ENCODE results near the gene GRIA2. TPM values are rescaled to one million over a fixed set of nuclear protein-coding genes. Genes with fewer than 3 reads are reported as not detected.
"Not testable (repeated sequence)": the region's sequence is repeated elsewhere in the genome, so short reads cannot be mapped to it uniquely, and the experiment has no call there.

GRIA2 gene
- total RNA-seq, 2 experiments from 2014 or later = not detected

DNA sequence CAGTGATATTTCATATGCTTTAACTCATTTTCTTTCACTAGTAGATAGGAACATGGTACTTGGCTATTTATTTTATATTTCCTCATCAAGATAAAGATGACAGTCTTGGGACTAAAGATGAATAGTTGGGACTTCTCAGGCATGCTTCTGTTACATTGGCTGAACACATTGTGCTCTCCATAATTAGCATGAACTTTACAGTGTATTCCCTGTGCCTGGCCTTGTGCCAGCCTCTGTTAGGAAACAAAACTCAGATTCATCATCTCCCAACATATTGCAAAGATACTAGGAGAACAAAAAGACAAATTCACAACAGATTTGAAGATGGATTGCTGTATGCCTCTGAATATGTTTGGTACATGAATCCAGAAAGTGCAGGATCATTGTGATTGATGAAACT is 26.4 kb downstream of the GRIA2 start:
- CTCF ChIA-PET = no interaction called here
- DNase-seq (no peak), ATAC-seq (no peak)
- Mint-ChIP-seq H3K27ac (no peak overlapping the region), H3K27me3 (no peaks in the 10 kb centered on the region), H3K4me3 (no peak overlapping the region), H3K36me3 (ENCODE audit: low read depth) (no peaks in the 10 kb centered on the region), H3K4me1 (ENCODE audit: low read depth) (no peaks in the 10 kb centered on the region), H3K9me3 (no peaks in the 10 kb centered on the region)
- POLR2A ChIA-PET = no interaction called here
- TF ChIP-seq, protein P1, sequence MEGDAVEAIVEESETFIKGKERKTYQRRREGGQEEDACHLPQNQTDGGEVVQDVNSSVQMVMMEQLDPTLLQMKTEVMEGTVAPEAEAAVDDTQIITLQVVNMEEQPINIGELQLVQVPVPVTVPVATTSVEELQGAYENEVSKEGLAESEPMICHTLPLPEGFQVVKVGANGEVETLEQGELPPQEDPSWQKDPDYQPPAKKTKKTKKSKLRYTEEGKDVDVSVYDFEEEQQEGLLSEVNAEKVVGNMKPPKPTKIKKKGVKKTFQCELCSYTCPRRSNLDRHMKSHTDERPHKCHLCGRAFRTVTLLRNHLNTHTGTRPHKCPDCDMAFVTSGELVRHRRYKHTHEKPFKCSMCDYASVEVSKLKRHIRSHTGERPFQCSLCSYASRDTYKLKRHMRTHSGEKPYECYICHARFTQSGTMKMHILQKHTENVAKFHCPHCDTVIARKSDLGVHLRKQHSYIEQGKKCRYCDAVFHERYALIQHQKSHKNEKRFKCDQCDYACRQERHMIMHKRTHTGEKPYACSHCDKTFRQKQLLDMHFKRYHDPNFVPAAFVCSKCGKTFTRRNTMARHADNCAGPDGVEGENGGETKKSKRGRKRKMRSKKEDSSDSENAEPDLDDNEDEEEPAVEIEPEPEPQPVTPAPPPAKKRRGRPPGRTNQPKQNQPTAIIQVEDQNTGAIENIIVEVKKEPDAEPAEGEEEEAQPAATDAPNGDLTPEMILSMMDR (IDR thresholded peaks at IDR 0.05) = no peak
- intact Hi-C loops (cut with micrococcal nuclease) = no loop called here

DNA sequence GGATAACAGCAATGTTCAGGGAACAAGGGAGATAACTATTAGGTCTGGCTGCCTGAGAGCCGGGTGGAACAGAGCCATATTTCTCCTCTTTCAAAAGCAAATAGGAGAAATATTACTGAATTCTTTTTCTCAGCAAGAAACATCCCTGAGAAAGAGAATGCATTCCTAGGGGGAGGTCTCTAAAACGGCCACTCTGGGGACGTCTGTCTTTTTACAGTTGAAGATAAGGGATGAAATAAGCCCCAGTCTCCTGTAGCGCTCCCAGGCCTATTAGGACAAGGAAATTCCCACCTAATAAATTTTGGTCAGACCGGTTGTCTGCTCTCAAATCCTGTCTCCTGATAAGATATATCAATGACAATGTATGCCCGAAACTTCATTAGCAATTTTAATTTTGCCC is 37.6 kb downstream of the GRIA2 start:
- H3K27me3 Mint-ChIP-seq; DNase-seq; H3K36me3 Mint-ChIP-seq (ENCODE audit: low read depth); POLR2A ChIA-PET; ATAC-seq; CTCF ChIA-PET; H3K4me3 Mint-ChIP-seq; H3K27ac Mint-ChIP-seq; intact Hi-C loops (cut with micrococcal nuclease); H3K4me1 Mint-ChIP-seq (ENCODE audit: low read depth): not testable (repeated sequence)
- peaks cover 19% of the 10 kb centered on the region for H3K9me3 Mint-ChIP-seq

DNA sequence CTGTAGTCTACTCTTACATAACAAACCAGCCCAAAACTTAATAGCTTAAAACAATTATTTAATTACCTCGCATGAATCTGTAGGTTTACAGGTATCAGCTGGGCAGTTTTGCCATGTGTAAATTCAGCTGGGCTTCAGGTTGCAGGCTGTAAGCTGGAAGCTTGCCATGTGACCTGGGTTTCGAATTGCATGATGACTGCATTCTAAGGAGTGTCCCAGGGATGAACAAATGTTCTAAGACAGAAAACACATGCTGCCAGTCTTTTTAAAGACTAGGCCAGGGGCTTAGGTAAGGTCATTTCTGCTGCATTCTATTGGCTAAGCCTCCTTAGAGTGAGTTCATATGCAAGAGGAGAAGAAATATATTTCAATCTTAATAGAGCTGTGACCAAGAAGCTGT is 44.8 kb downstream of the GRIA2 start:
- ChIA-PET POLR2A (no interaction called here), CTCF (no interaction called here)
- Mint-ChIP-seq H3K36me3 (ENCODE audit: low read depth) (no peaks in the 10 kb centered on the region), H3K27ac (no peak overlapping the region), H3K9me3 (peaks cover 6% of the 10 kb centered on the region), H3K4me3 (no peak overlapping the region), H3K27me3 (no peaks in the 10 kb centered on the region), H3K4me1 (ENCODE audit: low read depth) (no peaks in the 10 kb centered on the region)
- TF ChIP-seq, protein P1 (IDR thresholded peaks at IDR 0.05) = no peak
- no peak for ATAC-seq
- DNase-seq = no peak
- intact Hi-C loops (cut with micrococcal nuclease) = no loop called here

DNA sequence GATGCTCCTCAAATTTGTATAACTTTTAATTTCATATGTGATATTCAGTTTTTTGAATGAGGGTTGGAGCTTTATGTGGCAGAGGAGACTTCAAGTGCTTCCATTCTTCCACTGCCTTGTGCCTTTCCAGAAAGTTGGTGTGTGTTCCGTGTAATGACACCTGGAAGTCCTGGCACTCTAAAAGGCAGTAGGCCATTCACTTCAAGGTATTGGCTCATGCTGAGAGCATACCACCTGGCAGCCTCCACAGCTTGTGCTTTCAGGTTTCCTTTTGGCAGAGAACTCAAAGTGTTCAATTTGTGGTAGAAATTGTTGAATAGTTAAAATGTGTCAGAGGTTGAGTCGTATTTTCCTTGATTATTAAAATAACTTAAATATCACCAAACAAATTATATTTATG is 49.6 kb downstream of the GRIA2 start:
- intact Hi-C loops (cut with micrococcal nuclease) = no loop called here
- POLR2A ChIA-PET = no interaction called here
- TF ChIP-seq, protein P1 (IDR thresholded peaks at IDR 0.05) = no peak
- Mint-ChIP-seq H3K36me3 (ENCODE audit: low read depth) (no peaks in the 10 kb centered on the region), H3K9me3 (peaks cover 16% of the 10 kb centered on the region), H3K27me3 (no peaks in the 10 kb centered on the region), H3K4me1 (ENCODE audit: low read depth) (no peaks in the 10 kb centered on the region), H3K27ac (no peak overlapping the region), H3K4me3 (no peak overlapping the region)
- CTCF ChIA-PET = no interaction called here
- DNase-seq (no peak), ATAC-seq (no peak)

DNA sequence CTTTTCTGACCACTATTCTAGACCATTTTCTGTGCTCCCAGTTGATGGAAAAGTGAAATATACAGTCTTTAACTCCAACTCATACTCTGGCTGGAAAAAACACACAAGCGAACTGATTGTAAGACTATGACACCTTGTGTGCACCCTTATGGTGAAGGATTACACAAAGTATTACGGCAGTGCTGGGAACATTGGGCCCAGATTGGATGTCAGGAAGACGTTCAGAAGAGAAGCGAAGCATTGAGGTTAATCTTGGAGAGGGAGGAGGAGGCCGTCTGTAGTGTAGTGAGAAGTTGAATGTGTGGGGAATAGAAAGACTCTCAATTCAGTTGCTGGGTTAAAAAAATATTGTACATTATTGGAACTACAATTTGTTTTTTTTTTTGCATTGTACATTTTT is 50.0 kb downstream of the GRIA2 start:
- no peak overlapping the region for H3K4me3 Mint-ChIP-seq
- H3K36me3 Mint-ChIP-seq (ENCODE audit: low read depth) = no peaks in the 10 kb centered on the region
- DNase-seq (no peak), ATAC-seq (no peak)
- H3K9me3 Mint-ChIP-seq = peaks cover 16% of the 10 kb centered on the region
- no peaks in the 10 kb centered on the region for H3K27me3 Mint-ChIP-seq
- no peak overlapping the region for H3K27ac Mint-ChIP-seq
- ChIA-PET CTCF (no interaction called here), POLR2A (no interaction called here)
- TF ChIP-seq, protein P1 (IDR thresholded peaks at IDR 0.05) = no peak
- no peaks in the 10 kb centered on the region for H3K4me1 Mint-ChIP-seq (ENCODE audit: low read depth)
- intact Hi-C loops (cut with micrococcal nuclease) = no loop called here

Measured in activated CD8-positive, alpha-beta T cell treated with anti-CD3 and anti-CD28 coated beads for 36 hours (primary cell).